HFFc6 (cell line): ENCODE measurements around the gene GOLGA5. TPM values are rescaled to one million over a fixed set of nuclear protein-coding genes. Genes with fewer than 3 reads are reported as not detected.
"Not testable (repeated sequence)": the region's sequence is repeated elsewhere in the genome, so short reads cannot be mapped to it uniquely, and the experiment has no call there.

Experiments used
- DNase-seq: peaks from one replicate; pipeline ENCODE4 v3.0.0-alpha.2; 2018
- H3K27ac Mint-ChIP-seq: 2 replicates; pipeline ENCODE4 v1.8.0; 2020; ENCODE audit warnings: mild to moderate bottlenecking, mixed read lengths
- H3K27me3 Mint-ChIP-seq: 2 replicates; pipeline ENCODE4 v1.8.0; 2021; ENCODE audit warnings: mild to moderate bottlenecking, moderate library complexity, mixed read lengths; ENCODE audit not compliant: insufficient read depth
- H3K36me3 Mint-ChIP-seq: 2 replicates; pipeline ENCODE4 v1.8.0; 2021; ENCODE audit warnings: low read depth, mixed read lengths
- H3K4me1 Mint-ChIP-seq: 2 replicates; pipeline ENCODE4 v1.8.0; 2020; ENCODE audit warnings: low read depth, mixed read lengths
- H3K4me3 Mint-ChIP-seq: 2 replicates; pipeline ENCODE4 v1.8.0; 2020; ENCODE audit warnings: mild to moderate bottlenecking, moderate library complexity, mixed read lengths
- H3K9me3 Mint-ChIP-seq: 2 replicates; pipeline ENCODE4 v1.8.0; 2020; ENCODE audit warnings: mild to moderate bottlenecking, mixed read lengths
- total RNA-seq, 6 experiments: library from RNA; stranded (reverse); fragmentation: NEBNext Ultra II Directional; extraction: Animal tissue kit (Norgen Biotek cat#: 25700); gene quantifications; 2 replicates in 1 of 6; 3 replicates in 5 of 6; pipeline ENCODE4 v1.2.3, GENCODE V29; 2021
- TF ChIP-seq, protein P1 (sequence below): fragments of 200-600 bp; sonication (generic); IDR thresholded peaks from 2 replicates; pipeline ENCODE4 v1.5.0; 2021; ENCODE audit warnings: antibody characterized with exemption, mild to moderate bottlenecking

Gene GOLGA5
- total RNA-seq, 6 experiments from 2014 or later = 41.1 to 50.7 (median 48.3) TPM

DNA sequence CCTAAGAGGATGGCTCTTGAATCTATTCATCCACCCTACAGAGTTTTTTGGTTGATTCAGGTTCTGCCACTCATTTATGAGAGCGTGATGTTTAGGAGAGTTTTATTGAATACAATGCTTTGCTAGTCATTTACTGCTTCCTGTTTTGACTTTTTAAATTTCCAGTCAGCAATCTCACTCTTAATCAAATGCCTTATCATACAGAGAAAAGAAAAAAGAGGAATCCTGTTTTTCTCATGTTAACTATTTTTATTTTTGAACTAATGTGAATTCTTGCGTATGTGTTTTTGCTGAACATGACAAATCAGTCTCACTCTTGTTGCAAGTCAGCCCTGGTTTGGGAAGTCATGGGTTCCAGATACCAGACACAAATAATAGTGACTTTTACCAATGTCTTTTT lies 23.6 kb upstream of the GOLGA5 start:
- no peak for DNase-seq
- no peaks in the 10 kb centered on the region for H3K36me3 Mint-ChIP-seq
- no peak overlapping the region for H3K27ac Mint-ChIP-seq
- H3K4me1 Mint-ChIP-seq = no peaks in the 10 kb centered on the region
- TF ChIP-seq, protein P1, sequence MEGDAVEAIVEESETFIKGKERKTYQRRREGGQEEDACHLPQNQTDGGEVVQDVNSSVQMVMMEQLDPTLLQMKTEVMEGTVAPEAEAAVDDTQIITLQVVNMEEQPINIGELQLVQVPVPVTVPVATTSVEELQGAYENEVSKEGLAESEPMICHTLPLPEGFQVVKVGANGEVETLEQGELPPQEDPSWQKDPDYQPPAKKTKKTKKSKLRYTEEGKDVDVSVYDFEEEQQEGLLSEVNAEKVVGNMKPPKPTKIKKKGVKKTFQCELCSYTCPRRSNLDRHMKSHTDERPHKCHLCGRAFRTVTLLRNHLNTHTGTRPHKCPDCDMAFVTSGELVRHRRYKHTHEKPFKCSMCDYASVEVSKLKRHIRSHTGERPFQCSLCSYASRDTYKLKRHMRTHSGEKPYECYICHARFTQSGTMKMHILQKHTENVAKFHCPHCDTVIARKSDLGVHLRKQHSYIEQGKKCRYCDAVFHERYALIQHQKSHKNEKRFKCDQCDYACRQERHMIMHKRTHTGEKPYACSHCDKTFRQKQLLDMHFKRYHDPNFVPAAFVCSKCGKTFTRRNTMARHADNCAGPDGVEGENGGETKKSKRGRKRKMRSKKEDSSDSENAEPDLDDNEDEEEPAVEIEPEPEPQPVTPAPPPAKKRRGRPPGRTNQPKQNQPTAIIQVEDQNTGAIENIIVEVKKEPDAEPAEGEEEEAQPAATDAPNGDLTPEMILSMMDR = no peak
- H3K27me3 Mint-ChIP-seq = peaks cover 27% of the 10 kb centered on the region
- no peak overlapping the region for H3K4me3 Mint-ChIP-seq
- no peaks in the 10 kb centered on the region for H3K9me3 Mint-ChIP-seq

DNA sequence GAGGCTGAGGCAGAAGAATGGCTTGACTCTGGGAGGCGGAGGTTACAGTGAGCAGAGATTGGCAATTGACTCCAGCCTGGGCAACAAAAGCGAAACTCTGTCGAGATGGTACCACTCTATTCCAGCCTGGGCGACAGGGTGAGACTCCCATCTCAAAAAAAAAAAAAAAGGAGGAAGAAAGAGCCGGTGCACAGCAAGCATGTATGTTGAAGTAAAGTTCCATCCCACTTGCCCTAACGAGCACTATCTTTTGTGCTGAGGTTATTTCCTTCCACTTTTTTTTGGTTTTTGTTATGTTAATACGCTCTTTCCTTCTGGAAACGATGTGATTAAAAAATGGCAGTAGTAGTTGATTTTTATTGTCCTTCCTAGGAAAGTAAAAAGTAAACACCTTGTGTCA lies 19.5 kb upstream of the GOLGA5 start:
- Mint-ChIP-seq H3K27ac (no peak overlapping the region), H3K4me3 (no peak overlapping the region), H3K9me3 (no peaks in the 10 kb centered on the region), H3K4me1 (no peaks in the 10 kb centered on the region), H3K27me3 (peaks cover 15% of the 10 kb centered on the region), H3K36me3 (no peaks in the 10 kb centered on the region)
- no peak for DNase-seq
- TF ChIP-seq, protein P1 = no peak

DNA sequence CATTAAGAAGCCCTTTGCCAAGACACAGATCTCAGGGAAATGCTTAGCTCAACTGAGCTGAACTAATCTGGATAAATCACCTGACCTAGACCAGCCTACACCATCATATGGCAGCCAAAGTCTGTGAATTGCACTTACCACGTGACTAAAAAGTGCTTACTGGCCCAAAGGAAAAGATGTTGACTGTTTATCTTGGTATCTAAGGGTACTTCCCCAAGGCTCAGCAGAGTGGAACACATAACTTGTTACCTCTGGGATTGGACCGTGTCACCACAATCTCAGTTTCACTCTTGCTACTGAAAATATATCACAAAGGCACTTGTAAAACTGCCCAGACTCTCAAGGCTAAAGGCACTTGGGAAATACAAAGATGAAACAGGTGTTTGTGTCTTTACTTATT lies 18.8 kb upstream of the GOLGA5 start:
- not testable (repeated sequence) for H3K4me1 Mint-ChIP-seq, DNase-seq, H3K9me3 Mint-ChIP-seq, H3K27ac Mint-ChIP-seq, H3K27me3 Mint-ChIP-seq, H3K4me3 Mint-ChIP-seq, H3K36me3 Mint-ChIP-seq

DNA sequence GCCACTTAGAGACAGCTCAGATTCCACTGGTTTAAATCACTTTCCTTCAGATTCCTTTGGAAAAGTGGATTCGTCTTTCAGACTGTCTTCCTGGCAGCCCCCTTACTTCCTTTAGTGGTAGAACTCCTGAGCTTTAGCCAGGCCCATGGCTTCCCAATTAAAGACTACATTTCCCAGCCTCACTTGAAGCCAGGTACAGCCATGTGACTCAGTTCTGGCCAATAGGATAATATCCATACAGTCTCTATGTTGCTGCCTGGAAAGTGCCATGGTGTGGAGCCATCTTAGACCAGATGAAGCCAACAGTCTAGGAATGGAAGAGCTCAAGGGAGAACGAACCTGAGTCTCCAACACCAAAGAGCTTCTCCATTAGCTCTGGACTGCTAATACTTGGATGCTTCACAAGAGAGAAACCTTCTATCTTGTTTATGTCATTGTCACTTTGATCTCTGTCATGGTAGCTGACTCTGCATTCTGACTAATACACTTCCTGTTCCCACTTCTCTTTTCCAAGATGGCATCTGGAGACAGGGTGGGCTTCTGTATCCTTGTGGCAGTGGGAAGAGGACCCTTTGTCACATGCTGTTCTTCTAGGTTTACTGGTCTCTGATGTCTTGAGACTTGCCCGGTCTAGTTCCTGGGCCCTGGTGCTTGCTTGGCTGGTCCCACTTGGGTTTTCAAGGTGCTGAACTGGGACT lies 15.1 kb upstream of the GOLGA5 start:
- H3K4me3 Mint-ChIP-seq, H3K9me3 Mint-ChIP-seq, H3K27ac Mint-ChIP-seq, DNase-seq, H3K27me3 Mint-ChIP-seq, H3K36me3 Mint-ChIP-seq: not testable (repeated sequence)
- peaks cover 17% of the 10 kb centered on the region for H3K4me1 Mint-ChIP-seq

DNA sequence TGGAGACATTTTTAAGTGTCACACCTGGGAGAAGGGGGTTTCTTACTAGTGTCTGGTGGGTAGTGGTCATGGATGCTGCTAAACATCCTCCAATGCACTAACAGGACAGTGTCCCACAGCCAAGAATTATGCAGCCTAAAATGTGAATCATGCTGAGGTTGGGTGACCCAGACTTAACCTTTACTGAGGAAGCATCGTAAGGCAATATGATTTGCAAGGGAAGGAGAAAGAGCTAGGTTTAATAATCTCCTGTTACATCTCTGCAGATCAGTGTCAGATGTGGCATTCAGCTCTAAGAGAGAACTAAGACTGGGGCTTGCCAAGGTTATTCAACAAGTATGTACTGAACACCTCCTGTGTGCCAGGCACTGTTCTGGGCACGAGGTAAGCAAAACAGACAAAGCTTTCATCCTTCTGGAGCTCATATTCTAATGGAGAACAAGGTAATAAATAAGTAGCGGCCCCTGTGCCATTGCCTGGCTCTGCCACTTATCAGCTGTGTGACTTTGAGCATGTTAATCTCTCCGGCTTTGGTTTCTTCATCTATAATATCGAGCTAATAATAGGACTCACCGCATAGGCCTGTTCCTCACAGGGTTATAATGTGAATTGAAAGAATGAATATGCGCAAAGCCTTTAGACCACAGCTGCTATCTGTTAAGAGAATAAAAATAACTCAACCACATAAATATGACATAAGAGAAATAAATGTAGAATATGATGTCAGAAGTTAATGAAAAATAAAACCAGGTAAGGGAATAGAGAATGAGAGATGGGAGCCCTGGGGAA lies 13.5 kb upstream of the GOLGA5 start:
- H3K36me3 Mint-ChIP-seq = no peaks in the 10 kb centered on the region
- DNase-seq = peak; percentile 38

GRCh38 chr14:92781350-92781749 lies 12.8 kb upstream of the GOLGA5 start:
- H3K27me3 Mint-ChIP-seq = peaks cover 2% of the 10 kb centered on the region; the same call in 1 of the 2 replicates
- H3K9me3 Mint-ChIP-seq = peaks cover 4% of the 10 kb centered on the region
- H3K4me3 Mint-ChIP-seq = no peak overlapping the region
- peaks cover 4% of the 10 kb centered on the region for H3K36me3 Mint-ChIP-seq
- no peak overlapping the region for H3K27ac Mint-ChIP-seq
- TF ChIP-seq, protein P1 = no peak
- peaks cover 36% of the 10 kb centered on the region for H3K4me1 Mint-ChIP-seq
- no peak for DNase-seq

More for the DNA sequence above, 13.5 kb upstream of the GOLGA5 start:
- Mint-ChIP-seq H3K9me3 (no peaks in the 10 kb centered on the region), H3K4me3 (no peak overlapping the region), H3K27me3 (peaks cover 2% of the 10 kb centered on the region; the same call in 1 of the 2 replicates), H3K4me1 (peaks cover 29% of the 10 kb centered on the region), H3K27ac (no peak overlapping the region)
- TF ChIP-seq, protein P1 = peak; percentile 11; the same call in 1 of the 2 replicates
